ENCODE measurements around the gene CARHSP1.
"Not testable (repeated sequence)": the region's sequence is repeated elsewhere in the genome, so short reads cannot be mapped to it uniquely, and the experiment has no call there.

The CARHSP1 gene

GRCh38 chr16:8831871-8832716 lies 36.7 kb downstream of the CARHSP1 start:
- DNase-seq = no peak

DNA sequence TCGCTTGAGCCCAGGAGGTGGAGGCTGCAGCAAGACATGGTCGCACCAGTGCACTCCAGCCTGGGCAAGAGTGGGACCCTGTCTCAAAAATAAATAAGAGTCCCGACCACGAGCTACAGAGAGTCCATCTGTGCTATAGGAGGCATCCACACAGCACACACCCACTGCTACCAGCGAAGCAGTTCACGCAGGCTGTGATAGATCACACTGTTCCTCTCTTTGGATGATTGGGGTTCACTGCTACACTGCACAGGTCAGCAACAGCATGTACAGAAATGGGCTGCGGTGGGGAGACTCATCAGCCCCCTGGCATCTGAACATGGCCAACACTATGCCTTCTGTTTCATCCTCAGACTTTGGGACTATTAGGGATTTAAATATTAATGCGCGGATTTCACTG lies 37.4 kb downstream of the CARHSP1 start:
- DNase-seq = no peak

DNA sequence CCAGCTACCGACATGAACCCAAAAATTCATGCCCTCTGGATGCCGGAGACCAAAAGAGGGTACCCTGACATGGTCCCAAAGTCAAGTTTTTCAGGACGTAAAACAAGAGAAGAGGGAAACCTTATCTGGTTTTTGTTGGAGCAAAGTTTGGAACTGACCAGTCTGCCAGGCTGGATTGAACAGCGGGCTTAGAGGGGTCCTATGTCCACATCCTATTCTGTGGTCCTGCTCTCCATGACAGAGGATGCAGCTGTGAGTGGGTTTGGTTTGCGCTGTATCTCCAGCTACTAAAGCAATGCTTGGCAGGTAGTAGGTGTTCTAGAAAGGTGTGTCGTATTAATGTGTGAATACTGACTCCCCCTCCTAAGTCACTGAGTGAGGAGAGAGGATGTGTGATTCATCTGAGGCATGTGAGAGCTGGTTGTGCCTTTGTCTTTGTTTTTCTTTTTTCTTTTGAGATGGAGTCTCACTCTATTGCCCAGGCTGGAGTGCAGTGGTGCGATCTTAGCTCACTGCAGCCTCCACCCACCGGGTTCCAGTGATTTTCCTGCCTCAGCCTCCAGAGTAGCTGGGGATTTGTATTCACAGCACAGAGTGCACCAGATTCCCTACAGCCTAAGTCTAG lies 40.2 kb downstream of the CARHSP1 start:
- no peak for DNase-seq

DNA sequence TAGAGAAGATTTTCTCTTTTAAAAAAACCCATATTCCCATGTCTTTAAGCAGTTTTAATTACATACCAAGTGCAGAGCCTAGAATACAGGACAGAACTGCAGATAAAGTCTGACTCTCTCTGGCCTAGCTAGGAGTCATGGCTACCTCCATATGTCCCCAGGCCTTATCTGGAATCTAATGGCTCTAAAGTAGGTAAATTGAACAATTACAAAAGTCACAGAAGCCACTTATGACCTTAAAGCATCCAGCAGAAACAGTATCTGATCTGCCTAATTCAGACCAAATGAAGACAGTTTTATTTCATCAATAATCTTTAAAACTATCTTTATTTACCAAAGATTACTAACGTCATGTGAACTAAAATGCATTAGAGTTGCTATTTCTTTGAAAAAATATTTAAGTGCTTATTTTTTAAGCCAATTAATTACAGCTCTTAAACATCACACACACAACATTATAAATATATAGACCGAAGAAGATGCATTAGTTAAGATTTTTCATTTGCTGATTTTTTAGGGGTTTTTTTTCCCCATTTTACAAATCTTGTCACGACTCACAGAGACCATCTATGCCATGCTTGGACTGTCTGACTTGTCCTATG lies 42.4 kb downstream of the CARHSP1 start:
- no peak for DNase-seq

- DNase-seq = no peak
Measured at GRCh38 chr16:8822403-8822802, 46.4 kb downstream of the CARHSP1 start.

DNA sequence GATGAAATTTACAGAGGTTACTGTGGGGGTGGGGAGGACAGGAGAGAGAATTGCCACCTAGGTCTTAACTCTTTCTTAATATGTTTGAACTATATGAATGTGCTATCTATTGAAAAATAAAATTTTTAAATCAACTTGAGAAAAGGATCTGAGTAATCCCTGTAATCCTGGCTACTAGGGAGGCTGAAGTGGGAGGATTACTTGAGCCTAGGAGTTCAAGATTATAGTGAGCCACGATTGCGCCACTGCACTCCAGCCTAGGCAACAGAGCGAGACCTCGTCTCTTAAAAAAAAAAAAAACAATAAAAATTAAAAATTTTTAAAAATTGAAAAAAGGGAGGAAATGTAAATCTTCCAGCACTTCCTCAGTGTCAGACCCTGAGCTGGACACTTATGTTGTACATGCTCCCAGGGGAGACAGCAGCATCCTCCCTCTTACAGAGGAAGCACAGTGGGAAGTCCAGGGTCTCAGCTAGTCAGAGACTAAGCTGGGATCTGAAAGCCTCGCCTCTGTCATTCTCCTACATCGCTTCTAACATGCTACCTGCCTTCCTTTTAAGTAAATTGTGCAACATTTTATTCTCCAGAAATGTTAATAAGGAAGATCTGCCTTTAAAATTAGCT lies 49.3 kb downstream of the CARHSP1 start:
- no peak for DNase-seq

DNA sequence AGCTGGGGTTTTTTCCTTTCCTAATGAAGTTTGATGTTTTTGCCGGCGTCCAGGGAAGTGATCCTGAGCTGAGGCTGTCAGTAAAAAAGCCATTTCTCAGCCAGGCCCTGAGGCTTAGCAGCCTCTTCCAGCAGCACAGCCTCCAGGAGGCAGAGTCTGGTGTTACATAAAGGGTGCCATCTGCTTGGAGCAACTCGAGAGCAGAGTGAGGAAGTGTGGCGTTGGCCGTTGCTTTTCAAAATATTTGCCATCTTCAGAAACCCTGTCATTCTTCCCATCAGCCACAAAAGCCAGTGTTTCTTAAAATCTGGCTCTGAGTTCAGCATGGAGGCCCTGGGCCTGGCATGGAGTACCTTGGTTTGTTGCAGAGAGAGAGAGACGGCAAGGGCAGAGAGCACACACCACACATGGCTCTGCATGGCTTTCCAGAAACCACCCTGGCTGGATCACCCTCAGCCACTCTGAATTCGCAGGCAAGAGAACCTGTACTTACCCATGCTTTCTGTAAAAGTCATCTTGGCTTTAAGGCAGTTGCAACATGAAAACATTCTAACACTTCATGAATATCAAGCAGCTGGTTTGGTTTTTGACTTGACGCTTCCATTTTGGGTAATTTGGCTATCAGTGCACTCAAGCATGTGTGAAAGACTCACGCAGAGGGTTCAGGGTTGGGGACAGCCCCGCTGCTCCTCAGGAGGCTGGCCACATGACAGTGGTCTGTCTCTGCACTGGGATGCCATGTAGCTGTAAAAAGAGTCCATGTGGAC lies 50.1 kb downstream of the CARHSP1 start:
- peak in 2 of 58 donors; percentile 8 to 11 for DNase-seq

DNA sequence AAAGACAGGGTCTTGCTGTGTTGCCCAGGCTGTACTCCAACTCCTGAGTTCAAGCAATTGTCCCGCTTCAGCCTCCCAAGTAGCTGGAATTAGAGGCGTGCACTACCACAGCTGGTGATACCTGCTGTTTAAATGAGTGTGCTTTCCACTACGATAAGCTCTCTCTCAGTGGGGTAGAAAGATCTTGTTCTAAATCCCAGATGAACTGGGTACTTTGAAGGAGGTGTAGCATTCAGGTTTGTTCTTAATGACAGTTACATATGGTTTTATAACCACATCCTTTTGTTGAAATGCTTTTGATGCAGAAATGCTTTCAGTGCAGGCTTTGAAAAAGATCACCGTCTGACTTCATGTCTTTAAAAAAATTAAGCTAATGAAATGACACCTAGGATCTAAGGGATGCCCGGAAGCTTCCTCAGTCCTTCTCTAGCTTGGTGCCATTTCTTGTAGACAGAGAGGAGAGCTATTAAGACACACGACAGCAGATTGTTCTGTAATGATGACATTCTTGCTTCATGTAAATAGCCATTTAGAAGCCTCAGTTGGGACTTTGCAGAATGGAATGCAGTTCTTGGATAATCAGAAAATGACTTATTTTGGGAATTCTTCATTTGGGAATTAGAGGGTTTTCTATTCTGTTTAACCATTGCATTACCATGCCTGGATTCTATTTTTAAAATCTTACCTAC lies 51.7 kb downstream of the CARHSP1 start:
- DNase-seq = no peak

DNA sequence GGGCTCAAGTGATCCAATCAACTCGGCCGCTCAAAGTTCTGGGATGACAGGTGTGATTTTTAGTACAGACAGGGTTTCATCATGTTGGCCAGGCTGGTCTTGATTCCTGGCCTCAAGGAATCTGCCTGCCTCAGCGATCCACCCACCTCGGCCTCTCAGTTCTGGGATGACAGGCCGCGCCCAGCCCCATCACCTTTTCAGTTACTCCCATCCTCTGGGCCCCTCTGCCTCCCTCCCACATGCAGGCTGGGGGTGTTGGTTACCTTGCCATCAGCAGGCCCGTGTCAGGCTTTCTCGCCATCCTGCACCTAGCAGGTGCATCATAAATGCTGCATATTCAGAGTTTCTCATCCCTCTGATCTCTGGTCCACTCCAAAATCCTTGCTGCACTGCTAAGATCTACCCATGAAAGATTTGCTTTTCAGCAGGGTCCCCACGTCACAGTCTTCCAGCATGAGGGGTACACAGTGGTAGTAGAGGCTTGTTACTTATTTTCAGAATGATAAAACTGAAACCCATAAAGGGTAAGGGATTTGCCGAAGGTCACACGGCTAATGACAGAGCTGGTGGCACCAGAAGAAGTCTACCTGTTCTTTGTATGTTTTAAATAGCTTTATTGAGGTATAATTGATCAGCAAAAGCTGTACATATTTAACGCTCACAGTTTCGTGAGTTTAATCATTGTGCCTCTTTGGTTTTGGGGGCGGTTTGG lies 54.6 kb downstream of the CARHSP1 start:
- no peak for DNase-seq

DNA sequence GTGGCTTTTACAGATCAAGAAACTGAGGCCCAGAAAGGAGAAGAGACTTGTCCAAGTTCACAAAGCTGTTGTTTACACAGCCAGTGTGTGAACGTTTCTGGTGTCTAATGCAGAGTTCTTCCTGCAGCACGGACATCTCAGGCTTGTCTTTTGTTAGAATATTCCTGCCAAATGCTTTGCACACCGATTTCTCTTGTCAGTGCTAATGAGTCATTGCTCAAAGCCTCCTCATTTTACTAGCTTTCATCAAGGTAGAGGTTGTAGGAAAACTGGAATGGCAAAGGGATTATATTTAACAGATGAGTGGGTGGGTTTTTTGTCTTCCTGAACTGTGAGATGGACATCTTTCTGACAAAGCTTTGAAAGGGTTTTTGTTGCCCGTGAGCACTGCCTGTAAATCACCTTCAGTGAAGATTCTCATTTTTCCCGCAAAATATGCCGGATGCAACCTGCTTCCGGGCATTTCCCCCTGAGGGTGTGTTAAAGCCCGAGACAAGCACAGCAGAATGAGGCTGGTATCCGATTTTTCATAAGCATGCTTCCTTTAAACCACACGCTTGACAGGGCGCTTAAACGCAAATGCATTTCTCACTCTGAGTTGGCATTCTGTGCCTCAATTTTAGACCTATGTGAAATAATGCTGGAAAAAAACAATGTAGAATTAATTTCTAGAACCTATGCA lies 56.5 kb downstream of the CARHSP1 start:
- peak in 1 of 58 donors; percentile 23 for DNase-seq

GRCh38 chr16:8808613-8809353 lies 60.0 kb downstream of the CARHSP1 start:
- no peak for DNase-seq

GRCh38 chr16:8808009-8808408 lies 60.8 kb downstream of the CARHSP1 start:
- no peak for DNase-seq

DNA sequence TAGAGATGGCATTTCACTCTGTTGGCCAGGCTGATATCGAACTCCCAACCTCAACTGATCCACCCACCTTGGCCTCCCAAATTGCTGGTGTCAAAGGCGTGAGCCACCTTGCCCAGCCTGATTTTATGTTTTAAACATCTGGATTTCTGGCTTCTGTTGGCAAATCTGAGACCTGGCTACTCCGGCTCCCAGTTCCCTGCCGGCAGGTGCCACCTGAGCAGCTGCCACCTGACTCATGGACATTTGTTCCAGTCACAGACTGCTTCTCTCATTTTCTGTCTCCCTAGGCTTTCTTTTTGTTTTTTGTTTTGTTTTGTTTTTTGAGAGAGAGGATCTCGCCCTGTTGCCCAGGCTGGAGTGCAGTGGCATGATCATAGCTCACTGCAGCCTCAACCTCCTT lies 61.6 kb downstream of the CARHSP1 start:
- DNase-seq = no peak

DNA sequence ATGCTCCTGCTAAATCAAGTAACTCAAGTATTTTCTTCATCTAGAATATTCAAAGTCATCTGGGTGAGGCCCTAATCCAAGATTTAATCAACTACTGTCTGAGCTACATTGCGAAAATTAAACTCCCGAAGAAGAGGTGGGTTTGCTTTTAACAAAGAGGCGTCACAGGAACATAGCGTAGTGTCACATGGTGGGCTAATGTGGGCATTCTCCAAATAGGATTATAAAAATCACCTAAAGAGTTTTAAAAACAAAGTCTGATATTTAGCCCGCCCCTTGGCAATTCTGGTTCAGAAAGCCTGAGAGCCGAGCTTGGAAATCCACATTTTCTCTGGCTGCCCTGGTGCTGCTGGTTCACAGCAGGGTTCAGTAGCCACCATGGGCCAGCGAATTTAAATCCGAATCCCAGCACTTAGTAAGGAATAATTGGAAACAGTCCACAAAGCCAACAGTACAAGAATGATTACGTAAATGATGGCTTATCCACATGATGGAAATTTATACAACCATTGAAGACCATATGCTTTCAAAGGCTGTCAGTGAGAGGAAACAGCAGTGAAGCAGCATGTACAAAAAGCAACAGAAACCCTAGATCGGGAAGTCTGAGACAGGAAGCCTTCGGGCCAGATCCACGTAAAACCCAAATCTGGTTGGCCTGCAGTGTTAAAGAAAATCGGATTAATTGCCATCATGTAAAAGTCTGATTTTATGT lies 62.4 kb downstream of the CARHSP1 start:
- no peak for DNase-seq

DNA sequence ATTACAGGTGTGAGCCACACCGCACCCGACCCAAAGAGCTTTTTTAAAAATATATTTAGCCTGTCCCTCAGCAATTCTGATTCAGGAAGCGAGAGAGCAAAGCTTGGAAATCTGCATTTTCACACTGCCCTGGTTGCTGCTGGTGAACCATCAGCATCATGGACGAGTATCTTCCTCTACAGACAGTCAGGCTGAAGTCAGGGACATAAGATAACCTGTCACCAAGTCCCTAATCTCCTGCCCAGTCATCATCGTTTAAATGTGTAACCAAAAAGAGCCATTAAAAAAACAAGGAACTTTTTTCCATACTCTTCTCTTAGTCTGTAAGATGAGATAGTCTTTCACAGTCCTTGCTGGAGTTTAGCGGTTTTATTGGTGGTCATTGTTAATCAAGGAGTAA lies 64.5 kb downstream of the CARHSP1 start:
- DNase-seq = no peak

- DNase-seq = not testable (repeated sequence)
Measured at GRCh38 chr16:8803733-8804132, 65.1 kb downstream of the CARHSP1 start.

Data from anterior cingulate cortex (tissue), 58 donors.